ENCODE results near the gene ZBTB20.

ZBTB20 gene

GRCh38 chr3:114466816-114467215 lies 680.3 kb downstream of the ZBTB20 start:
- DNase-seq (ENCODE audit: low read depth): no peak

GRCh38 chr3:114466251-114466650 lies 680.8 kb downstream of the ZBTB20 start:
- no peak for DNase-seq (ENCODE audit: low read depth)

DNA sequence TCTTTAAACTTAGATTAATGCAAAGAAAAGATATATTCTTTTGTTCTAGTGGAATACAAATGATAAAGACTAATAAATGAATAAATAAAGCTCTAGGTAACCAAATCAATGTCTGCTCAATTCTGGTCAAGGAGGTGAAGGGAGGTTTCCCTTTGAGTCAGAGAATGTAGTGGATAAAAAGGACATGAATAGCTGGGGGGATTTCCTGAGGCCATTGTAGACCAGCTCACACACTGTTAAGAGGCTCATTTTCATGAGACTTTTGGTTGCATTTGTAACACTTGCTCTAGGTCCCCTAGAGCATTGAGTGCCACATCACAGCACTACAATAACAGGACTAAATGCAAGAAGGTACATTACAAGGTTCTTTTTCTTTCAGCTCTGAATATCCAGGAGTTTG lies 682.5 kb downstream of the ZBTB20 start:
- no peak for DNase-seq (ENCODE audit: low read depth)

- DNase-seq (ENCODE audit: low read depth): no peak
Observed at GRCh38 chr3:114462750-114463149, 684.3 kb downstream of the ZBTB20 start.

- DNase-seq (ENCODE audit: low read depth): no peak
Observed at GRCh38 chr3:114460459-114460858, 686.6 kb downstream of the ZBTB20 start.

DNA sequence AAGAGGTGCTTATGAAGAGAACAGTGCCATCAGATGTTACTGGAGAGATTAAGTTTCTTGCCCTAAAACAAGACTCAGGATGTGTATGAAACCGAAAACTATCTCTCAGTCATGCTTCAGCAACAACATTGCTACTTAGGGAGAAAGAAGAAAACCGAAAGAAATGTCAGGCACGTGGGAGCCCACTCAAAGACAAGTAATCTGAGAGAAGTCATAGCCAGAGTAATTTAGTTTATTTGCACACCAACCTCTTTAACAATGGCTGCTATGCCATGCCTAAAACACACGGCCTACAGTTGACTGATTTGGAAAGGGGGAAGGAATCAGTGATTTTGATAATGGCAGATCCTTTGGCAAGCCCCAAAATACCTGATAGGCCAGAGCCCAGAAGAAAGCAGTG lies 690.3 kb downstream of the ZBTB20 start:
- DNase-seq (ENCODE audit: low read depth): no peak

- no peak for DNase-seq (ENCODE audit: low read depth)
Observed at GRCh38 chr3:114455432-114455831, 691.7 kb downstream of the ZBTB20 start.

GRCh38 chr3:114454551-114455251 lies 692.4 kb downstream of the ZBTB20 start:
- no peak for DNase-seq (ENCODE audit: low read depth)

DNA sequence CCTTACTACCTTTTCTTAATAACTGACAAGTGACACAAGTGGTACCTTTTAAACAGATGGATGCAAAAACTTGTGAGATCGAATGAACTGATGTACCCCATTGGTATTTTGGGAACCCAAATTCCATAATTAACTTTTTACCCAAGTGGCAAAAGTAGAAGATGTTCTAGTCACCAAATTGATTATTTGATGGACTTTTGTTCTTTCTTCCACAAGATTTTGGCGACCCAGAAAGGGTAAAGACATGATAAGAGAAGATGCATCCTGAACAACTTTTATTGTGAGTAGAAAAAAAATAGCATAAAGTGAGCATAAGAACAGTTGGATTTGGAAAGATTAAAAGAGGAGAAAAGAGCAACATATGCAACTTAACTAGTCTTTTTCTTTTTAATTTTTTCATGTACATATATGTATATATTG lies 693.7 kb downstream of the ZBTB20 start:
- DNase-seq (ENCODE audit: low read depth): no peak

GRCh38 chr3:114452937-114453336 lies 694.2 kb downstream of the ZBTB20 start:
- no peak for DNase-seq (ENCODE audit: low read depth)

DNA sequence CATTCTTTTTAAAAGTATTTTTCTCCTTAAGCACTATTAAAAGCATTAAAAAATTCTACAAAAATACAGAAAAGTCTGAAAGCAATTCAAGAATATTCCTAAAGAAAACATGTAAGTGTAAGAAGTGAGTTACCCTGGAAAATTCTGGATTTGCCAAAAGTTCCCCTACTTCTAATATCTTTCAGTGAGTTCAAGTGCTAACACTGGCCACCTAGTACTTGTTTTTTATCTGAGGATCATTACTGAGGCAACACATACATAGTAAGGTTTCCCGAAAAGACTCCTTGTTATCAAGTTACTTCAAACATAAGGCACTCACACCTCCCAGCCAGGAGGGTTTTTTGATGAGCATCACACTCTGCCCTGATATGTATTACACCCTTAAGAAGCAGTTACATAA lies 694.8 kb downstream of the ZBTB20 start:
- no peak for DNase-seq (ENCODE audit: low read depth)

GRCh38 chr3:114451561-114452018 lies 695.5 kb downstream of the ZBTB20 start:
- no peak for DNase-seq (ENCODE audit: low read depth)

DNA sequence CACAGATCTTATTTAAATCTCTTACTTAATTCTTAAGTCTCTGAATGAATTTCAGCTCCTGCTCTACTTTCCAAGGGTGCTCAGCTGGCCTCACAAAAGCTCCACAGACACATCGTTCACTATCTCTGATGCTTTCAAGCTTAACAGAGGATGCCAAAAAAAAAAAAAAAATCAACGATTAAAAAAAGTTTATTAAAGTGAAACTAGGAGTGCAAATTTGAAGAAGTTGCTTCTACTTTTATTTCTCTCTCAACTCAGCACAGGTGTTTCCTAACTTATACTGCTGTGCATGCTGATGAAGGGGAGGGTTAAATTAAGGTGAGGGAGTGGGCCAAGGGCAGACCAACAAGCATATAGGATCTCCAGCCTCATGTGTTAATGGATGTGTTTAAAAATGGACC lies 696.0 kb downstream of the ZBTB20 start:
- DNase-seq (ENCODE audit: low read depth): no peak

GRCh38 chr3:114450008-114450596 lies 697.0 kb downstream of the ZBTB20 start:
- DNase-seq (ENCODE audit: low read depth): no peak

GRCh38 chr3:114449271-114450007 lies 697.6 kb downstream of the ZBTB20 start:
- no peak for DNase-seq (ENCODE audit: low read depth)

- no peak for DNase-seq (ENCODE audit: low read depth)
Observed at GRCh38 chr3:114447950-114448479, 699.1 kb downstream of the ZBTB20 start.

- DNase-seq (ENCODE audit: low read depth): no peak
Observed at GRCh38 chr3:114447545-114447944, 699.5 kb downstream of the ZBTB20 start.

DNA sequence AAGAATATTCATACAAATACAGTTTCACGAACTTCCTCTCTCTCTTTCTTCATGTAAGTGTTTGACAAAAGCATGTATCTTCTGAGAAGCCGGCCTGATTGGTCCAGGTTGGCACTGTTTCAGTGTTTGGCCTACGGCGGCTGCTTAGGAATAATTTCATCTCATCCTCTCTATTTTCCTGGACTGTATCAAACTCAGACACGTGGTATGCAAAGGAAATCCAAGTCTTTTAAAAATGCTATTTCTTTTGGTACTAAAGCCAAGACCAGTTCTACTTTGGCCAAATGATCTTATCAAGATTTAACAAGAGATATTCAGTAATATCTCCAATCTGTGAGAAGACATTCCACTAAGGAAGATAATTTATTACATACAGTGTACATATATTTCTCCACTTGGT lies 700.5 kb downstream of the ZBTB20 start:
- no peak for DNase-seq (ENCODE audit: low read depth)

DNA sequence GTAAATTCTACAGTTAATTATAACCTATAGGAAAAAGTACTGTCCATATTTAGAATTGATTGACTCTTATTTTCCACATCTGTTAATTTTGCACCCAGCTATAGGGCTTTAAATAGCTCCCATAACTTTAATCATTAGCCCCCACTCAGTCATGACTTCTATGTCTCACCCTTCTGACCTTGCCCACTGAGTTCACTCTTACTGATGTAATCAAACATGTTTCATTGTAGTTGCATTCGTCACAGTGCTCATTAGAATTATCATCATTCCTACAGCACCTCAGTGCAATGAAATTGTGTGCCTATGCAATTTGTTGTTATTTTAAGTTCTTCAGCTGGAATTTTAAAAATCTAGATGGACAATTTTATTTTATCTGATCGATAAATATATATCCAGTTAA lies 701.9 kb downstream of the ZBTB20 start:
- DNase-seq (ENCODE audit: low read depth): no peak

DNA sequence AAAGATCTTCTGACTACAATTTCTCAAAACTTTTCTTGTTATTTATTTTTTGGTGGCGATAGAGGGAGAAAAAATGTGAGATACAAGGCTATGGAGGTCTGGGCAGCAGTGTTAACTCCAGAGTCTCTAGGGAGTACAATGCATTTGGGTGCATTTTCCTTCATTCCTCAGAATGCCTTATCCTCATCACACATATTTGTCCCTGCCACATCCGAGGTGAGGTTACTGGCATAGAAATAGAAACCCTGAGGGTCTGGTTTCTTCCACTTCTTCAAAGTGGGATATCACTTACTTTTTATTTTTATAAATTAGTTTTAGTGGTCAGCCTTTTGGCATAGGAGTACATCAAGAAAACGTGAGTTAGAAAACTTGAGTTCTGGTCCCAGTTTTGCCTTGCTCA lies 702.9 kb downstream of the ZBTB20 start:
- DNase-seq (ENCODE audit: low read depth): no peak

- DNase-seq (ENCODE audit: low read depth): no peak
Observed at GRCh38 chr3:114442246-114442645, 704.8 kb downstream of the ZBTB20 start.

- DNase-seq (ENCODE audit: low read depth): no peak
Observed at GRCh38 chr3:114441386-114441785, 705.7 kb downstream of the ZBTB20 start.

DNA sequence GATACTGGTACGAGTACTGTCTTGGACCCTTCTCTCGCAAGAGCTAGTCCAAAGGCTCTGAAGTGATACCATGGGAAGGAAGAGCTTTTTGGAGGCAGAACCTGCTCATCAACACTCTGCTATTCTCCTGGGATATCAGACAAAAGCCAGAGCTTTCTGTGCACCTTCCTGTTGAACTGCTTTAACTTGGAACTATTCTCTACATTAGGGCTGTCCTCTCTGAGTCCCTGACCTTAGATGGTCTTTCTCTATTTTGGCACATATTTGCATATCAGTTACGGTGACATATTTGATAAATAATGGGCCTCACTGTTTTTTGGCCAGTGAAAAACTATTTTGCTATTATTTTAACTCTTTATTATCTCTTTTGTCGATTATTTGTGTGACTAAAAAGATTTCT lies 706.4 kb downstream of the ZBTB20 start:
- no peak for DNase-seq (ENCODE audit: low read depth)

All from T-helper 22 cell (primary cell).